Spleen (tissue), 7 donors: ENCODE results near the gene LNPK.
"Not testable (repeated sequence)": the region's sequence is repeated elsewhere in the genome, so short reads cannot be mapped to it uniquely, and the experiment has no call there.

ENCODE experiments used
- CTCF ChIP-seq, 11 experiments: fragments of 200-600 bp in 7 of 11; fragments of 450-650 bp in 4 of 11; sonication (generic) in 4 of 11; IDR thresholded peaks in 8 of 11; conservative IDR thresholded peaks in 3 of 11; 1 replicate in 7 of 11; 2 replicates in 4 of 11; pipeline versions ENCODE4 v1.4.0 to v1.8.0; 2016 to 2021; ENCODE audit warnings: antibody characterized with exemption in 11 of 11, inconsistent platforms in 4 of 11, mild to moderate bottlenecking in 1 of 11
- POLR2A ChIP-seq, 3 donors: fragments of 450-650 bp; IDR thresholded peaks; one replicate each; pipeline ENCODE4 v1.5.1; 2017; ENCODE audit warnings: antibody characterized with exemption in 3 of 3, mild to moderate bottlenecking in 1 of 3
- donor health status: DM: no; HTN: no; CAD: no; lungs with moderate emphysema.
- donor health status: DM: no; HTN: no; CAD: no.
- donor health status: DM: no; HTN: no; CAD: no.

GRCh38 chr2:175963171-175963570 lies 38.9 kb downstream of the LNPK start:
- TF ChIP-seq POLR2A (IDR thresholded peaks at IDR 0.05); CTCF (IDR thresholded peaks at IDR 0.05 in 8 of 11, conservative IDR thresholded peaks at IDR 0.05 in 3 of 11): not testable (repeated sequence)
